Measurements from ENCODE around the gene EHBP1. TPM values are rescaled to one million over a fixed set of nuclear protein-coding genes. Genes with fewer than 3 reads are reported as not detected.
A peak's percentile ranks its signal among the peaks of the same experiment; 100 is the strongest.

Gene EHBP1
- total RNA-seq, 1 donor: 119 TPM

DNA sequence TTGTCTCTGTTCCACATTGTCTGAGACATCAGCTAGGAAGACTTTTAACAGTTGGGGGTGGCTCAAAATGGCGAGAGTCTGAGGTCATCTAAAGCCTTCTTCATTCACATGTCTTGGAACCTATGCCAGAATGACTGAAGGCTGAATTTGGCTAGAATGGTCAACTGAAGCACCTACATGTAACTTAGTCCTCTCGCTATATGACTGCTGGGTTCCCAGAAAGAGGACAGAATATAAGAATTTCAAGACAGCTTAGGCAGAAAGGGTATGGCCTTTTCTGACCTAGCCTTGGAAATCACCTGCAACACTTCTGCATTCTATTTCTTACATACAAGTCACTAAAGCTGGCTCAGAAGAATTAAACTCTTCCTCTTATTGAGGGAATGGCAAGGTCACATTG, 269.5 kb downstream of the EHBP1 start:
- TF ChIP-seq, protein P1, sequence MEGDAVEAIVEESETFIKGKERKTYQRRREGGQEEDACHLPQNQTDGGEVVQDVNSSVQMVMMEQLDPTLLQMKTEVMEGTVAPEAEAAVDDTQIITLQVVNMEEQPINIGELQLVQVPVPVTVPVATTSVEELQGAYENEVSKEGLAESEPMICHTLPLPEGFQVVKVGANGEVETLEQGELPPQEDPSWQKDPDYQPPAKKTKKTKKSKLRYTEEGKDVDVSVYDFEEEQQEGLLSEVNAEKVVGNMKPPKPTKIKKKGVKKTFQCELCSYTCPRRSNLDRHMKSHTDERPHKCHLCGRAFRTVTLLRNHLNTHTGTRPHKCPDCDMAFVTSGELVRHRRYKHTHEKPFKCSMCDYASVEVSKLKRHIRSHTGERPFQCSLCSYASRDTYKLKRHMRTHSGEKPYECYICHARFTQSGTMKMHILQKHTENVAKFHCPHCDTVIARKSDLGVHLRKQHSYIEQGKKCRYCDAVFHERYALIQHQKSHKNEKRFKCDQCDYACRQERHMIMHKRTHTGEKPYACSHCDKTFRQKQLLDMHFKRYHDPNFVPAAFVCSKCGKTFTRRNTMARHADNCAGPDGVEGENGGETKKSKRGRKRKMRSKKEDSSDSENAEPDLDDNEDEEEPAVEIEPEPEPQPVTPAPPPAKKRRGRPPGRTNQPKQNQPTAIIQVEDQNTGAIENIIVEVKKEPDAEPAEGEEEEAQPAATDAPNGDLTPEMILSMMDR (IDR thresholded peaks at IDR 0.05; ENCODE audit: insufficient read depth, low read length): no peak
- DNase-seq (ENCODE audit: low read depth): no peak
- no peak overlapping the region for H3K4me3 ChIP-seq (ENCODE audit: low read depth, low read length)

DNA sequence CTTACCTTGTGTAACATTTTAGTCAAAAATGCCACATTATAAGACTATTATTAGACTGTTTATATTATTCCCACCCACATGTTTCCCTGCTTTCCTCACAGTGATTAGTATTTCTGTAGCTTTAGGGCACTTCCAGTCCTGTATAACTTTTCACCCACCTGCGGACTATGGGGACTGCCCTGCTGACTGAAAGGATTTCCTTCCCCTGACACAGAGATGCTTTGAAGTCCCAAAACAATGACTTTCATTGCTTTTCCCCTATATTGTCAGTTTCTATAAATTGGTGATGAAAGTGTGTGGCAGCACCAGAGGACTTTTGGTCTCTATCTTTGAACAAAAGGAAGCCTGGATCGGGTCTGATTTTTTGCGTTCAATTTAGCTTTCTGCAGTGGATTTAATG, 286.1 kb downstream of the EHBP1 start:
- DNase-seq (ENCODE audit: low read depth): no peak
- TF ChIP-seq, protein P1 (IDR thresholded peaks at IDR 0.05; ENCODE audit: insufficient read depth, low read length): no peak
- no peak overlapping the region for H3K4me3 ChIP-seq (ENCODE audit: low read depth, low read length)

DNA sequence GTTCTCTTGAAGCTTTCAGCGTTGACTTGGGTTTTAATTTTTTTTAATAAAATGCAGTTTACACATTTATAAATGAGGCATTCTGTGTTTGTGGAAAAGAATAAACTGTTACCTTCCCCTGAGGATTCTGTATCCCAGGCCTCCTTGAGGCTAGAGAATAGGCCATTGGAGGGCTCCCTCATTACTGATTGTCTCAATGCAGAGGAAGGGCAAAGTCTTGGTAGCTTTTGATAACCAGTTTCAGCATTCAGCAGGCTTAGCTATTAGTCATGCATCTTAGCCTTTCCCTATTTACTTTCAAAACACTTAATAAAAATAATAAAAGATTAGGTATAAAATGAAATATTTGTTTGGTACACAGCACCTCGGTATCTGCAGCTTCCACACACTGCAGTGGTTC, 287.0 kb downstream of the EHBP1 start:
- TF ChIP-seq, protein P1 (IDR thresholded peaks at IDR 0.05; ENCODE audit: insufficient read depth, low read length): no peak
- no peak for DNase-seq (ENCODE audit: low read depth)
- no peak overlapping the region for H3K4me3 ChIP-seq (ENCODE audit: low read depth, low read length)

DNA sequence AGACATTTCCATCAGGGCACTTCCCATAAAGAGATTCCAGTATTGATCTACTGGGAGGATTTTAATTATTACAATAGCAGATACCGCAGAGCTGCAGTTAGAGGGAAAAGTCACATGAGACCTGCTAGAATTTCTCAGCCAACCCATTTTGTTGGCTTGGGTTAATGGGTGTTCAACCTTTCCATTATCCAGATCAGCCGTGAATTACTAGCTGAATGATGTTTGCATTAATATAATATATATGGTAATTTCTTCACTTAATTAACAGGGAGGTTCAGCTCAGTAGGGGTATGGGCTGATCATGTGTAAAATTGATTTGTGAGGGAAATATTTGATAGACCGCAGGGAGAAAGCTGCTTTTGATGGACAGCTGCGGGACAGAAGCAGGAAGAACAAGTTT, 288.7 kb downstream of the EHBP1 start:
- no peak overlapping the region for H3K4me3 ChIP-seq (ENCODE audit: low read depth, low read length)
- no peak for DNase-seq (ENCODE audit: low read depth)
- TF ChIP-seq, protein P1 (IDR thresholded peaks at IDR 0.05; ENCODE audit: insufficient read depth, low read length): no peak

- no peak overlapping the region for H3K4me3 ChIP-seq (ENCODE audit: low read depth, low read length)
- TF ChIP-seq, protein P1 (IDR thresholded peaks at IDR 0.05; ENCODE audit: insufficient read depth, low read length): no peak
- no peak for DNase-seq (ENCODE audit: low read depth)
Observed at GRCh38 chr2:62996534-62997186, 291.1 kb downstream of the EHBP1 start.

DNA sequence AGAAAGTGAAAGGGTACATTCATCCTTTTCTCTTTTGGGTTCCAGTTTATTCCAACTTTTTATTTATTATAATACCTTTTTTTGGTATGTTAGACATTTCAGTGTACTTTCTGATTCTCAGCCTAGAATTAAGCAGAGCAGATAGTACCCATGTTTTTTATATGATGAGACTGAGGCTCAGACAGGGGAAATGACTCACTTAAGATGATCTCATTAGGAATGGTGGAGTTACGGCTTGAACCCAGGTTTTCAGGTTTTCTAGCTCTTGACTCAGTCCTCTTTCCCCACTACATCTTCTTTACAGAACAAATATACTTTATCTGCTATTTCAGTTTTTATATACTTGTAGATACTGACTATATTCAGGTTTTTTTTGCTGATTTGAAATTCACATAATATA, 293.4 kb downstream of the EHBP1 start:
- TF ChIP-seq, protein P1 (IDR thresholded peaks at IDR 0.05; ENCODE audit: insufficient read depth, low read length): no peak
- H3K4me3 ChIP-seq (ENCODE audit: low read depth, low read length): no peak overlapping the region
- peak; percentile 6 for DNase-seq (ENCODE audit: low read depth)

DNA sequence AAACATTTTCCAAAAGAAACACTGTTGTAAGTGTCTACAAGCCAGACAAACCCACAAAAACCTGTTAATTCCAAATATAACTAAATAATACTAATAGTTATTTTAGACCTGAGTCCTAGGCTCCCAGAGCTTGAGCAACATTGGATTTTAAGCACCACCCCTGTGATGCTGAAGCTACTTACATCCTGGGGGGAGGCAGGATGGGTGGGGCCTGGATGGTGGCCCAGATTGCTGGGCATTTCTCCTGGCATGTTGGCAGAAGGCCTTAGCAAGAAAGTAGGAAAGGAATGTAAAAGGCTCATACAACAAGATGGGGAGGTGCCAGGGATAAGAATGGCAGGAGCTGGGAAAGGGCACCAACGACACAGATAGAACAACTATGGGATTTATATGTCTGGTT, 294.4 kb downstream of the EHBP1 start:
- peak; percentile 63 for DNase-seq (ENCODE audit: low read depth)
- TF ChIP-seq, protein P1 (IDR thresholded peaks at IDR 0.05; ENCODE audit: insufficient read depth, low read length): no peak

More for the DNA sequence above, 294.4 kb downstream of the EHBP1 start:
- no peak overlapping the region for H3K4me3 ChIP-seq (ENCODE audit: low read depth, low read length)
